Measurements from ENCODE around the gene ARHGAP18.

Gene ARHGAP18

DNA sequence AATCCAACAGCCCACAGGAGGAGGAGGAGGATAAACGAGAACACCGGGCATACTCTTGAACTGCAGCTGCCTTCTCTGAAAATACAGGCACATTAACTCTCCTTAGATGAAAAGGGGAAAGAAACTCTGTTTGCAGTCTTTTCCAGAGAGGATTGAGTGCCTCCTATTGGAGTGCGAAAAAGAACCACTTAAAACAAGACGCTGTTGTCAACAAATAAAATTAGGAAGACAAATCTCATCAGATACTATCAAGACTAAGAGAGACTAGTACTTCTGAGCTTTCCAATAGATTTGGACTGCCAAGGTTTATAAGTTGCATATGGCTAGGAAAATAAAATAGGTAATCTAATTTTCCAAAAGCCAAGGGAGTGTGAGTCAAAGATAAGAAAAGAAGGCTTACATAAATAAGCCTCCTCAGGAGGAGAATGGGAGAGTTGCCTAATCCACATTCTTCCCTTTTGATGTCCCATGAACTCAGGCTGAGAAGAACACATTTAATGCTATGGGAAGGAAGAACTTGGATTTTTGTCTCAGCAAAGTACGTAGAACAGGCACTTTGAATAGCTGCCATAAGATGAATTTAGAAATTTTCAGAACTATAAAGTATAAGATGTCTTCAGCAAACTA is 154.7 kb downstream of the ARHGAP18 start:
- TF ChIP-seq, protein P1, sequence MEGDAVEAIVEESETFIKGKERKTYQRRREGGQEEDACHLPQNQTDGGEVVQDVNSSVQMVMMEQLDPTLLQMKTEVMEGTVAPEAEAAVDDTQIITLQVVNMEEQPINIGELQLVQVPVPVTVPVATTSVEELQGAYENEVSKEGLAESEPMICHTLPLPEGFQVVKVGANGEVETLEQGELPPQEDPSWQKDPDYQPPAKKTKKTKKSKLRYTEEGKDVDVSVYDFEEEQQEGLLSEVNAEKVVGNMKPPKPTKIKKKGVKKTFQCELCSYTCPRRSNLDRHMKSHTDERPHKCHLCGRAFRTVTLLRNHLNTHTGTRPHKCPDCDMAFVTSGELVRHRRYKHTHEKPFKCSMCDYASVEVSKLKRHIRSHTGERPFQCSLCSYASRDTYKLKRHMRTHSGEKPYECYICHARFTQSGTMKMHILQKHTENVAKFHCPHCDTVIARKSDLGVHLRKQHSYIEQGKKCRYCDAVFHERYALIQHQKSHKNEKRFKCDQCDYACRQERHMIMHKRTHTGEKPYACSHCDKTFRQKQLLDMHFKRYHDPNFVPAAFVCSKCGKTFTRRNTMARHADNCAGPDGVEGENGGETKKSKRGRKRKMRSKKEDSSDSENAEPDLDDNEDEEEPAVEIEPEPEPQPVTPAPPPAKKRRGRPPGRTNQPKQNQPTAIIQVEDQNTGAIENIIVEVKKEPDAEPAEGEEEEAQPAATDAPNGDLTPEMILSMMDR (IDR thresholded peaks at IDR 0.05; ENCODE audit: low read depth, low read length) = no peak
- H3K4me3 ChIP-seq (ENCODE audit: low read depth, low read length) = no peak overlapping the region

DNA sequence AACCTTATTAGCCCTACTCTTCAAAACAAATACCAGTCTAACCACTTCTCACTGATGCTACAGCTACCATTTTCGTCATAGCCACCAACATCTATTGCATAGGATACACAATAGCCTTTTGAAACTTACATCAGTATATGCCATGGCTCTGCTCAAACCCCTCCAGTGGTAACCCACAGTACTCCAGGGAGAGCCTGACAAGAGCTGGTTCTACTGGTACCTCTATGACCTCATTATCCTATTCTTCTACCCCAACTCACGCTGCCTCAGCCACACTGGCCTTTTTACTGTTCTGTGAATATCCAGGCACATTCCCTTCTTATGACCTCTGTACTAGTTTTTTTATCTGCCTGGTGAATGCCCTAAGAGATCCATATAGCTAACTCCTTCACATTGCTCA is 157.6 kb downstream of the ARHGAP18 start:
- TF ChIP-seq, protein P1 (IDR thresholded peaks at IDR 0.05; ENCODE audit: low read depth, low read length) = no peak
- no peak overlapping the region for H3K4me3 ChIP-seq (ENCODE audit: low read depth, low read length)

DNA sequence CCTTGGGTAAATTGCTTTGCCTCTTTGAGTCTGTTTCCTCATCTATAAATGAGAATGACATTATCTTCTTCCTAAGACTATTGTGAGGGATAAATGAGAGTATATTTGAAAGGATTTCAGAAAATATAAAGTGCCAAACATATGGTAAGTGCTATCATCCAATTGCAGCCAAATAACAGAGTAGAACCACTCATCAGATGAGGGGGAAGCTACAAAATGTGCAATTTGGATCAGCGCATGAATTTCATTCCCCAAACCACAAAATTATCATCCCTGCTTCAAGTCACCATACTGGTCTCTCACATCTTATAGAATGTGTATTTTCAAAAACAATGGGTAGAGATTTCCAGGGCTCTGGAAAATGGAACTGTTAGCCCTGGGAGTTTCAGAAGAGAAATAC is 158.5 kb downstream of the ARHGAP18 start:
- TF ChIP-seq, protein P1 (IDR thresholded peaks at IDR 0.05; ENCODE audit: low read depth, low read length) = no peak
- H3K4me3 ChIP-seq (ENCODE audit: low read depth, low read length) = no peak overlapping the region

DNA sequence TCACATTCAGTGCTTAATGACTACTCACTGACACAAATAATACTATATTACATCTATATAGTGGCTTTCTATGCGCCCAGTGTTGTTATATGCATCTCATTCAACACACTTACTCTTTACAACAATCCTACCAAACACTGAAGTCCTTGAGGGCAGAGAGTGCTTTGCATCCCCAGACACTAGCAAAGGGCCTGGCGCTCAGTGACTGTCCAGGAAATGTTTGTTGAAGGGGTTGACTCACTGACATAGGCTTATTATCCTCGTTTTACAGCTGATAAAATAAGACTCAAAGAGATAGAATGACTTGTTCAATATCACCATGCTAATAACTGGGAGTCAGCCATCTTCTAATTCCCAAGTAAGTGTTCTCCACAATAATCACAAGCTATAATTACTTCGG is 163.3 kb downstream of the ARHGAP18 start:
- TF ChIP-seq, protein P1 (IDR thresholded peaks at IDR 0.05; ENCODE audit: low read depth, low read length) = no peak
- H3K4me3 ChIP-seq (ENCODE audit: low read depth, low read length) = no peak overlapping the region

DNA sequence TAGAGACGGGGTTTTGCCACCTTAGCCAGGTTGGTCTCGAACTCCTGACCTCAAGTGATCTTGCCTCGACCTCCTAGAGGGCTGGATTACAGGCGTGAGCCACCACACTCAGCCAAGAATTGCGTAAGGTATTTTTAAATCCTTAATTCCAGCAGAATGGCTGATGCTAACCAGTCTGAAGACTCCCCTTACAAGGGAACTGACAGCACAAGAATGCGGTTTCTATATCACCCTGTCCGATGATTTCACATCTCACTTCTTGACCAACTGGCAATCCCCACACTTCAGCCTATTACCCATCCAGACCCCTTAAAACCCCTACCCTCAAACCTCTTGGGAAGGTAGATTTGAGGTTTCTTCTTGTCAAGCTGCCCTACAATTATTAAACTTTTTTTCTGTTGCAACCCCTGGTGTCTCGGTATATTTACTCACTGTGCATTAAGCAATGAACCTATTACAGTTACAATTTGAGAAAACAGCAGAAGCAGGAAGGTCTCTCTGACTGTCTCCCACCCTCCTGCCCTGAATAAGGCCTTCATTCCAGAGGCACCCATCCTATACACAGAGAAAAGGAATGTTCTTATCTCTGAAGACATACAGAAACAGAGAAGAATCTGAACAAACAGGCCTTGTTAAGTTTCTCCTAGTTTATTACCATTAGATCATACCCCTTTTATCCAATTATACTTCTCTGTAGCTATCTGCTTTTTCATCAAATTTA is 164.9 kb downstream of the ARHGAP18 start:
- TF ChIP-seq, protein P1 (IDR thresholded peaks at IDR 0.05; ENCODE audit: low read depth, low read length) = no peak
- H3K4me3 ChIP-seq (ENCODE audit: low read depth, low read length) = no peak overlapping the region

DNA sequence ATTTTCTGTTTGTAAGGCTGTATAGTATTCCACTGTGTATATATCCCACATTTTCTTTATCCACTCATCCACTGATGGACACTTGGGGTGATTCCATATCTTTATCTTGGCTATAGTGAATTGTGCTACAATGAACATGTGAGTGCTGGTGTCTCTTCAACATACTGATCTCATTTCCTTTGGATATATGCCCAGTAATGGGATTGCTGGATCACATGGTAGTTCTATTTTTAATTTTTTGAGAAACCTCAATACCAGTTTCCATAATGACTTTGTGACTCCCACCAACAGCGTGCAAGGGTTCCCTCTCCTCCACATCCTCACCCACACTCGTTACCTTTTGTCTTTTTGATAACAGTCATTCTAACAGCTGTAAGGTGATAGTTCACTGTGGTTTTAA is 166.0 kb downstream of the ARHGAP18 start:
- no peak overlapping the region for H3K4me3 ChIP-seq (ENCODE audit: low read depth, low read length)
- TF ChIP-seq, protein P1 (IDR thresholded peaks at IDR 0.05; ENCODE audit: low read depth, low read length) = no peak

DNA sequence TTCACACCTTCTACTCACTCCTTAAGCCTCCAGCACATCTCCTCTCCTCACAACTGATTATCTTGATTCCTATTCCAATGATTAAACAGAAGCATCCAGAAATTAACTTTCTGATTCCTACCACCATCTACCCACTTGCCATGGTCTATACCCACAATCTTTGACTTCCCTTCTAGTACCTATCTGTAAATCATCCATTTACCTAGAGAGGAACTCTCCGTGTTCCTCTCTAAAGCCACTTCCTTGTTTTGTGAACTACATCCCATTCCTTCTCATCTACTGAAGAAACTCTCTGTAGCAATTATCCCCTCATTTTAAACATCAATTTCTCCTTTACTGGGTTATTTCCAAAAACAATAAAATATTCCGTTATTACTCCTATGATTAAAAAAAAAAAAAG is 167.3 kb downstream of the ARHGAP18 start:
- no peak overlapping the region for H3K4me3 ChIP-seq (ENCODE audit: low read depth, low read length)
- TF ChIP-seq, protein P1 (IDR thresholded peaks at IDR 0.05; ENCODE audit: low read depth, low read length) = no peak
